NCI-H2171 treated with DMSO at 0.1 percent for 48 hours (cell line): ENCODE results near the gene CT45A3.
"Not testable (repeated sequence)": the region's sequence is repeated elsewhere in the genome, so short reads cannot be mapped to it uniquely, and the experiment has no call there.

Source experiments
- DNase-seq: peaks from one replicate; lab custom pipeline; 2025; lab: John Stamatoyannopoulos, UW

Gene CT45A3

GRCh38 chrX:135768091-135768490 is at the start of gene CT45A3:
Gene CT45A3, minus strand, starts transcription at chrX:135768191. Its CDS starts 3,747 bp downstream, at chrX:135764444.
- not testable (repeated sequence) for DNase-seq

GRCh38 chrX:135802687-135803086 is 34.7 kb upstream of the CT45A3 start, which contains the start of gene CT45A6:
Gene CT45A6, minus strand, starts transcription at chrX:135802787. Its CDS starts 3,794 bp downstream, at chrX:135798993.
- not testable (repeated sequence) for DNase-seq

DNA sequence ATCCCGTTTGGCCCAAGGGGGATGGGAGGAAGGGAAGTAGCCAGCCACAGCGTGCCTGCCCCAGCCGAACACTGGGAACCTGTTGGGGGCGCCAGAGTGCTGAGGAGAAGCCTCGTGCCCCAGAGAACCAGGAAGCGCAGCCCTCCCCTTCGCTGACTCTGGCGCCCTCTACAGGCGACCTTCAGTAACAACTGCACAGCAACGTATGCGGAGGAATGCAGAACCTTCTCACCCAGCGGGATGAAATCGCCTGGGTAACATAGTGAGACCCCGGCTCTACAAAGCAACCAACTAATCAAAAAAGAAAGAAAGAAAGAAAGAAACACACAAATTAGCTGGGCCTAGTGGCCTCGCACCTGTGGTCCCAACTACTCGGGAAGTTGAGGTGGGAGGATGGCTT is 17.4 kb upstream of the CT45A3 start, which contains the start of gene CT45A5:
TSS of gene CT45A5 (minus strand) at position 101 of the 400 bp plus-strand sequence. CDS start 3,774 bp downstream, outside the sequence.
- DNase-seq: not testable (repeated sequence)

GRCh38 chrX:135744739-135745138 is 23.3 kb downstream of the CT45A3 start:
- DNase-seq: not testable (repeated sequence)

- DNase-seq: no peak
These were observed 26.7 kb downstream of the CT45A3 start for GRCh38 chrX:135741192-135741715.

DNA sequence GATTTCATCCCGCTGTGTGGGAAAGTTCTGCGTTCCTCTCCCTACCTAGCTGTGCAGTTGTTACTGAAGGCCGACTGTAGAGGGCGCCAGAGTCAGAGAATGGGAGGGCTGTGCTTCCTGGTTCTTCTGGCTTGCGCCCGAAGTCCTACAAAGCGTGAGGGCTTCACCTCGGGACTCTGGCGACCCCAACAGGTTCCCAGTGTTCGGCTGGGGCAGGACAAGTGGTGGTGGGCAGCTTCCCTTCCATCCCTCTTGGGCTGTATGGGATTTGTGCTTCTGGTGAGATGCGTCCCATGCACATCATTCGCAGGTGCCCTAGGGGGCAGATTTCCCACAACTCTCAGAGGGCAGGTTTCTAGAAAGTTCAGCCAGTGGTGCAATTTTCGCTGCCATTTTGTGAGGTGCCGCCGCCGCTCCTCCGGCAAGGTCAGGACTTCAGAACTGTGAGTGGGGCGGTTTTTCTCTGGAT is 27.3 kb downstream of the CT45A3 start:
- no peak for DNase-seq

DNA sequence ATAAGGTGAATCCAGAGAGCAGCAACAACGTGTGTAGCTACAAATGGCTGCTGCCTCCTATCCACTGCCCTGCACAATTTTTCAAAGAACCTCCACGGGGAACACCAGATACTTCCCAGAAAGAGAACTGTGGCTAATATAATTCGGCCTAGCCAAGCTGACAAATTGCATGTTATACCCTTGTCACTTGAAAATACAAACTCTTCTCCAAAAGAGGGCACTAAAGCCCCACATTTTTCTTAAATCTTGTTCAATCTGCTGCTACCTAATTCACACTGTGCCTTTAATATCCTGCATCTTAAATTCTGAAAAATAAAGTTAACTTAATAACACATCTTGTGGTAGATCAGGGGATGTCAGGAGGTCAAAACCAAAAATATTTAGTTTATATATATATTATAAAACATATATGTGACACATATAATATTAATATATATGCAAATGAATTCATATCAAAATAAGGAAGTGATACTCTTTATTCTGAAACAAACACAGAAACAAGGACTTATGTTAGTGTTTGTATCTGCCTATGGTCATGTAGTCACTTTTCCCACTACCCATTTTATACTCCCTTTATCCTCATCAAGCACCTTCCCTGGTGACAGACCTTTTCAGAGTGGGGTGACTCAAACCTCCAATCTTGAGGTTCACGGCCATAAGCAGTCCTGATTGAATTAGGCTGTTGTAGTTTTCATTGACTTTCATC is 30.5 kb downstream of the CT45A3 start:
- DNase-seq: no peak

GRCh38 chrX:135734666-135735065 is 33.3 kb downstream of the CT45A3 start:
- DNase-seq: not testable (repeated sequence)

DNA sequence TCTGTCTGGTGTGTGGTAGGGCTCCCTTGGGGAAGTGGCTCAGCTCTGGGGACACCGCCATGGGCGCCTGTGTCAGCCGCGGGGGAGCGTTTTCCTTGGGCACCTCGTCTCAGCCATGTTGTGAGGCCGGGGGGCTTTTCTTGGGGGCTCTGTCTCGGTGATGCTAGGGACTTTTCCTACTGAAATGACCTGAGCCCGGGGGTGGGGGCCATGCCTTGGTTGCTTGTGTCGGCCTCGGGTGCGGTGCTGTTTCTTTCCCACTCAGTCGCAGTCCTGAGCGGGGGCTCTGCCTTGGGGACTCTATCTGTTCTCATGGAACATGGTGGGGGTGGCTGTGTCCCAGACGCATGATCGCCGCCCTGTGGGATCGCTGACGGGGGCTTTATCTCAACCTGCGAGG is 54.2 kb downstream of the CT45A3 start:
- DNase-seq: no peak

DNA sequence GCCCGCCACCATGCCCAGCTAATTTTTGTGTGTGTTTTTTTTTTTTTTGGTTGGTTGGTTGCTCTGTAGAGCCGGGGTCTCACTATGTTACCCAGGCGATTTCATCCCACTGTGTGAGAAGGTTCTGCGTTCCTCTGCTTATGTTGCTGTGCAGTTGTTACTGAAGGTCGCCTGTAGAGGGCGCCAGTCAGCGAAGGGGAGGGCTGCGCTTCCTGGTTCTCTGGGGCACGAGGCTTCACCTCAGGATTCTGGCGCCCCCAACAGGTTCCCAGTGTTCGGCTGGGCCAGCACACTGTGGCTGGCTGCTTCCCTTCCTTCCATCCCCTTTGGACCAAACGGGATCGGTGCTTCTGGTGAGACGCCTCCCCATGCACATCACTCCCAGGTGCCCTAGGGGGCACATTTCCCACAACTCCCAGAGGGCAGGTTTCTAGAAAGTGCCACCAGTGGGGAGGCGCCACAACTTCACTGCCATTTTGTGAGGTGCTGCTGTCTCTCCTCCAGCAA is 54.8 kb downstream of the CT45A3 start, which contains the start of gene CT45A1:
TSS of gene CT45A1 (plus strand) at position 457 of the 507 bp plus-strand sequence. CDS start 5,302 bp downstream, outside the sequence.
- DNase-seq: not testable (repeated sequence)
